Fibroblast of the conjunctiva (primary cell): ENCODE results near the gene NMRK1.

Source experiments
- DNase-seq: peaks from one replicate; pipeline ENCODE4 v3.0.0-alpha.2; 2010; ENCODE audit warnings: low read depth

NMRK1 gene

DNA sequence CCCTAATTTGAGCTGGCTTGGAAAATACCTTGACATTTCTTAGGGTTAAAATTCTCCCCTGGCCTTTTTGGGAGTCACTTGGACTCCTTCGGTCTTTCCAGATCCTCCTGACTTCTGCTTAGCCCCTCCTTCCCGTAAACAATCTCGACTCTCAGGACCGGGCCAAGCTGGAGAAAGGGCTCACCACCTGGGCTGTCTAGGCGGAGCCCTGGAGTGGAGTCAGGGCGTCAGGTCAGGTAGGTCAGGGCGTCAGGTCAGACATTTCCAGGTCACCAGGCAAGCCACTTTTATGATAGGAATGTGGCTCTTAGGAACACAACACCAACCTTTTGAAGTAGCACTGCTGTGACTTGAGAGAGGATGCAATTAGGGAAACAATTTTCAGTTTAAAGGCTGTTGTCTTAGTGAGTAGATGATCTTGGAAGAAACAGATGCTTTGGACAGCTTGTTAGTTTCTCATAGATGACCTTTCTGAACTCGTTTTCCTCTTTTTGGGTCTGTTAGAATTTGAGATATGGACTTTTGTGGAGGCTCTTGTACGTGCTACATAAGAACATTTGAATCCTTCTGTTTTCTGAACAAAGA, 13.1 kb upstream of the NMRK1 start:
- no peak for DNase-seq

DNA sequence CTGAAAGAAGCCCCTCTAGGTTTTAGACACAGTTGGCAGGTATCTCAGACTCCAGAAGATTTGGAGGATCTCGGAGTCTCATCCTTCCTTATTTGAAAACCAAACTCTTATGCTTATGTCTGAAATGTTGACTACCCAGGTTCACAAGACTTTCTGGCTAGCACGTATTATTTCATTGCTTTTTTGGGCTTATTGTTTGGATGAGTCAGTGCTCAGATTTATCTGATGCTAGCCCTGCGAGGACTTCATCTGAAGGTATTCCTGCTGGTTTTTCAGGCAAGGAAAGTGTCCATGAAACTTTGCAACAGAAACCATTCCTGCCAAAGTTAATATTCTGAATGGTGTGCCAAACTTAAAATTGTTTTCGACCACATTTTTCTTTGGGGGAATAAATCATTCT, 8.8 kb upstream of the NMRK1 start:
- no peak for DNase-seq

DNA sequence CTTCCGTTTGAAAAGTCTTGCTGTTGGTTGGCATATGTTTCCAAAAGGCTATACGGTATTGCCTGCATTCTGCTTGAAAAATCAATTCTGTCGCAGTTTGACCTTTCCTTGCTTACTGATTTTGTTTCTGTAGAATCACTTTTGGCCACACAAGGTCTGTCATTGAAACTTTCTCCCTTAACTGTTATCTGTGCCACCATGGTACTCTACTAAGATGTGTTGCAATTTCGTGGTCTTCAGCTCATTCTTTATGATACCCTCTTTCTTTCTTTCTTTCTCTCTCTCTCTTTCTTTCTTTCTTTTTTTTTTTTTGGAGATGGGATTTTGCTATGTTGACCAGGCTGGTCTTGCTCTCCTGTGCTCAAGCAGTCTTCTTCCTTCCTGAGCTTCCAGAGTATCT, 4.8 kb upstream of the NMRK1 start:
- DNase-seq: no peak

DNA sequence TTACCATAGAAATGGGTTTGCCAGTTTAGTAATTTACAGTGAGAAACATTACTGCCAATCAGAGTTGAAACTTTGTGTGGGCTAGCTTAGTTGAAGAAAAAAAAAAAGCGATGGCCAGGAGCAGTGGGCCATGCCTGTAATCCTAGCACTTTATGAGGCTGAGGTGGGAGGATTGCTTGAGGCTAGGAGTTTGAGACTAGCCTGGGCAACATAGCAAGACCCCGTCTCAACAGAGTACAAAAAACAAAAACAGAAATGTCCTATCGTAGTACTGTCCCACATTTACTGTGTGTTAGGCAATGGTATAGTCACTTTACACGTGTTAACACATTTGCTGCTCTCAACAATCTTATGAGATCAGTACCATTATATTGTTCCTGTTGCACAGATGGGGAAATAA, 2.6 kb upstream of the NMRK1 start:
- no peak for DNase-seq

DNA sequence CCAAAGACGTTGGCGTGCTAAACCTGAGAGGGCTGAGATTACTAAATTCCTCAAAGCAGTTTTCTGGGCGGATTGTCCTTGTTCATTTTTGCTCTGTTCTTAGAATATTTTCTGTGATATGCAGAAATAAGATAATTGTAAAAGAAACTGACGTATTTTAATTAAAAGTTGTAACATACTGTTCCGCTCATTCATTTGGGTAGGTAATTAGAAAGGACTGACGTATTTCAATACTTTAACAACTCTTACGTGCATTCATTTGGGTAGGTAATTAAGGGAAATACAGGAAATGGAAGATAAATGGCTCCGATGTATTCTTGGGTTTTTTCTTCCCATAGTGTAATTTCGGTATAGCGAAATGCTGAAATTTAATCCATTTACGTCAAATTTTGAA, 1.4 kb upstream of the NMRK1 start:
- DNase-seq: no peak

DNA sequence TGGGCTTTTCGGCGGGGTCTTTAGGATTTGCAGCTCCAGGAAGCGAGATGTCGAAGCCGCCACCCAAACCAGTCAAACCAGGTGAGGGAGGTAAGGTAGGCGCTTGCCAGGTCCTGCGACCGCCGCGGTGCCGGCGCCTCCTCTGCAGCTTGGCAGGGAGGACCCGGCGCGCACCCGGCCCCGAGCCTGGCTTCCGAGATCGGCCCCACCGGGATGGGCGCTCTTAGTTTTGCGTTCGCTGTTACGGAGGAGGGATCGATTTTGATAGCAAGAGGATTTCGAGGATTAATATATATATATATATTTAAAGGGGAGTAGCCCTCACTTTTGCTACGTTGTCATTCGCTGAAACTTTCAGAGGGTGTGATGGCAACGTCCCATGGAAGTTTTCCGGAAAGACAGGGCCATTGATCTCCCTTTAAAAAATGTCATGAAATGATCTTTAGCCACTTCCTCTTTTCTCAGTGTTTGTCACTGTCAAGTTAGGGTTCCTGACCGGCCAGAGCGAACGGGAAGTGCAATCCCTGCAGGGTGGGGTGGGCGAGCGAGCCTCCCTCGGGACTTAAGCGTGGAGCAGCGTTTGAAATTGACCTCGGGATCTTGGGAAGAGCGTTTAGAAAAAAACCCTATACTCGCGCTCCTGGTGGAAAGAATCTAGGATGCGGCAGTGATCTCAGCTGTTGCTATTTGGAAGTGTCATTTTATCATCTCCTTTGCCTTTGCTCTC, 854 bp upstream of the NMRK1 start:
- DNase-seq: no peak

DNA sequence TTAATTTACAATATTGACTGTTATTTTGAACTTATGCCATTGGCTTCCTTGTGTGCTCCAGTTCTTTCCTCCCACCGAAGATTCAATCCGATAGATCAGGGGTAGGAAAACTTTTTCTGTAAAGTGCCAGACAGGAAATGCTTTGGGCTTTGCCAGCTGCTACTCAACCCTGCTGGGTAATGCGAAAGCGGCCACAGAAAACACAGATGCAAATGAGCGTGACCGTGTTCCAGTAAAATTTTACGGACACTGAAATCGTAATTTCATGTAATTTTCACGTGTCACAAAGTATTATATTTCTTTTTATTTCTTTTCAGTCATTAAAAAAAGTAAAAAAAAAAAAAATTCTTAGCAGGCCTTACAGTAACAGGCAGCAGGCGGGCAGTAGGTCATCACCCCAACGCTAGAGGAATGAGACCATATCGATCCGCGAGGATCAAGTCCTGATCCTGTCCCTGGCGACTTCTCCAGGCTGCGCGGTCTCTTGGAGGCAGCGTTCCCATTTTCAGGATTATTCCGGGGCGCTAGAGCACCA, 599 bp downstream of the NMRK1 start:
- no peak for DNase-seq

DNA sequence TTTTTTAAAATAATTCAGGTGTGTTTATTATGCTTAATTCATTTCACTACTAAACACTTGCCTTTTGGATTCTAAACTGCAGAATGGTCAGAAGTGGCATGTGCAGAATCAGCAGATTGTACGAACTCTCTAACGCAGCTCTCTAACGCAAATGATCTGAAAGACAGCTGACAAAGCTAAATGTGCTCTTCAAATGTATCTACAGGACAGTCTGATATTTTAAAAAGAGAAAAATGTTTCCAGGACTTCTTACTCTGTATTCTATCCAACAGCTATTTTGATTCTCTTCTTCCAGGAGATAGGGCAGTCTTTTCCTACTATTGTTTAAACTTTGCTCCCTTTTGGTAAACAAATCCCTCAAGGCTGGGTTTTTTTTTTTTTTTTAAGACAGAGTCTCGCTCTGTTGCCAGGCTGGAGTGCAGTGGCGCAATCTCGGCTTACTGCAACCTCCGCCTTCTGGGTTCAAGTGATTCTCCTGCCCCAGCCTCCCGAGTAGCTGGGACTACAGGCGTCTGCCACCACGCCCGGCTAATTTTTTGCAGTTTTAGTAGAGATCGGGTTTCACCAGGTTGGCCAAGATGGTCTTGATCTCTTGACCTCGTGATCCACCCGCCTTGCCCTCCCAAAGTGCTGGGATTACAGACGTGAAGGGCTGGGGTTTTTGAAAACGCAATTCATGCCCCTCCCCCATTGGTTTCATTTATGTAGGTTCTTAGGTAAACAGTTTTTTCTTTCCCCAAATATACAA, 1.2 kb downstream of the NMRK1 start:
- no peak for DNase-seq

DNA sequence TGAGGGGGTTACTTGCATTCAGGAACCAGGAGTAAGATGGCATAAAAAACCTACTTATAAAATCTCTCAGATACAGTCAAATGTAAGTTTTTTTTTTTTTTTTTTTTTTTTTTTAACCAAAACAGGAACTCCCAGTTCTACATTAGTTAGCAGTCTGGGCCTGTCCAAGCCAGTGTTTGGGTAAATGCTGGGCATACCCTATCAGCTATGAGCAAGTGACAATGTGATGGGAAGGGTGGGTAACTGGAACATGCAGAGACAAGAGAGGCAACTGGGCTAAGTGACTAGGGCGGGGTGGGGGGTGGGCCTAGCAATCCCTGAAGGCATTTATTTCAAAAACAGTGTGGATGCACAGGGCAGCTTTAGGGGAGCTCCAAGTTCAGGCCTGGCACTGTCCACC, 2.3 kb downstream of the NMRK1 start:
- no peak for DNase-seq

DNA sequence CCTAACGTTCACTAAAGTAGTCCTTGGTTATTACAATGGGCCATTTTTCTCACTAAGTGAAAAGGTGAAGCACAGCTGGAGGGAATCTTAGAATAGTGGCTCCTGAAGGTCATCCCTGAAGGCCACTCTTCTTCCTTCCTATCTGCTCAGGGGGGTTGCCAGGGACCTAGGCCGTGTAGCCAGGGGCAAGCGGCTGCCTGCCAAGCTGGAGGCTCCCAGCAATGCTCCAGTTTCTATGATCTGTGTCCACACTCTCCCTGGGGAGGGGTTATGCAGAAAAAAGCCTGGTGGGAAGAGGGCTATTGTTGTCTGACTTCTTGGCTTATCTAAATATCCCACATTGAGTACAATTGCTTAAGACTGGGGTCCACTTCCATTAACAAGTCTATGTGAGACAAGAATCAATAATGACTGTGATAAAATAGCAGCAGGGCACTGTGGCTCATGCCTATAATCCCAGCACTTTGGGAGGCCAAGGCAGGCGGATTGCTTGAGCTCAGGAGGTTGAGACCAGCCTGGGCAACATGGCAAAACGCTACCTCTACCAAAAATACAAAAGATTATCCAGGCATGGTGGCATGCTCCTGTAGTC, 3.8 kb downstream of the NMRK1 start:
- no peak for DNase-seq

DNA sequence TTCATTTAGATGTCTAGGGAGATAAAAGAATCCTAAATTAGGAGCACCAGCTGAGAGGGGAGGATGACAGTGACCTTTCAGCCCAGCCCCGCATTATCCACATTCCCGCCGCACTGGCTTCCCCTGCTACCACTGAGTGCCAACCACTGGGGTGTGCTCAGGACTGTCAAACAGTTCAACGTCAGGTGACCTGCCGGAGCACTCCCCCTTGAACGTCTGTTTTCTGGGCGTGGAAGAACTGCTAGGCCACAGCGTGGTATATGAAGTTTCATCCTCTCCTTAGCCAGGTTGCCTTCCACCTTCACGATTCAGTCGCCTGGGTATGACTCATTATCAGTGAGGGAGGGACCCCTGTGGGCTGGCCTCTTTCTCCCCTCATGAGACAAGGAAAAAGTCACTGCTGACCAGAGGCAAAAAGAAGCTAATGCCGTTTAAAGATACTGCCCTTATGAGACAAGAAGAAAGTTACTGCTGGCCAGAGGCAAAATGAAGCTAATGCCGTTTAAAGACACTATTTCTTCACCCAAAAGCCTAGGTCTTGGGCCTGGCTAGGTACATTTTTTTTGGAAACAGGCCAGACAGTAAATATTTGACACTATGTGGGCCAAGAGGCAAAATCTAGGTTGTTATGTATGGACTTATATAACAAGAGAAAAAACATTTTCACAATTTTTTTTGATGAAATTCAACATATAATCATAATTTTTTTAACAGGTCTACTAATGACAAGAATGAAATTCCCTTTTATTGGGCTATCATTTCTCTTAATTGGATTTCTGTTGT, 4.6 kb downstream of the NMRK1 start:
- DNase-seq: no peak

DNA sequence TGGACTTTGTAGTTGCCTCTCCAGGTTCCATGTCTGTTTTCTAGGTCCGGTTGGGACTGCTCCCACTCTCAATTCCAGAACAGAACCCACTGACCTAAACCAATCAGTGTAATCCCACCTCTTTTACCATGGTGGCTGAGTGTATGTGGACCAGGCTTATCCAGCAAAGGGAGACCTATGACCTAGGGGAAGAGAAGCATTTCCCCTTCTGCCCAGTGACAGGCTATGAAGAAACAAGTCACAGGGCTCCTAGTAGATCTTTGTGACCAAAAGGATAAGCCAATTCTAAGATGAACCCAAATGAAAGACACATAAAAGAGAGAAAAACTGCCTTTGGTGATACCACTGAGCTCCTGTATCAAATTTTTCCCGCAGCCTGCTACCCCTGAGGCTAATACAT, 6.3 kb downstream of the NMRK1 start:
- no peak for DNase-seq

DNA sequence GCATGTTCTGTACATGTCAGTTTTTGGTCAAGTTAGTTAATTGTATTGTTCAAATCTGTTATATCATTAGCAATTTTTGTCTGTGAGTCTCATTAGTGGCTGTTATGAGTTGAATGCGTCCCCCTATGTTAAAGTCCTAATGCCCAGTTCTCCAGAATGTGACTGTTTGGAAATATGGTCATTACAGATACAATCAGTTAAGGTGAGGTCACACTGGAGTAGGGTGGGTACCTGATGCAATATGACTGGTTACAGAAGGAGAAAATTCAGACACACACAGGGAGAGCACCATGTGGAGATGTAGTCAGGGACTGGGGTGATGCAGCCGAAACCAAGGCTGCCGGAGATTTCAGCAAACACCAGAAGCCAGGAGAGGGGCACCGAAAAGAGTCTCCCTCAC, 15.1 kb downstream of the NMRK1 start:
- no peak for DNase-seq

DNA sequence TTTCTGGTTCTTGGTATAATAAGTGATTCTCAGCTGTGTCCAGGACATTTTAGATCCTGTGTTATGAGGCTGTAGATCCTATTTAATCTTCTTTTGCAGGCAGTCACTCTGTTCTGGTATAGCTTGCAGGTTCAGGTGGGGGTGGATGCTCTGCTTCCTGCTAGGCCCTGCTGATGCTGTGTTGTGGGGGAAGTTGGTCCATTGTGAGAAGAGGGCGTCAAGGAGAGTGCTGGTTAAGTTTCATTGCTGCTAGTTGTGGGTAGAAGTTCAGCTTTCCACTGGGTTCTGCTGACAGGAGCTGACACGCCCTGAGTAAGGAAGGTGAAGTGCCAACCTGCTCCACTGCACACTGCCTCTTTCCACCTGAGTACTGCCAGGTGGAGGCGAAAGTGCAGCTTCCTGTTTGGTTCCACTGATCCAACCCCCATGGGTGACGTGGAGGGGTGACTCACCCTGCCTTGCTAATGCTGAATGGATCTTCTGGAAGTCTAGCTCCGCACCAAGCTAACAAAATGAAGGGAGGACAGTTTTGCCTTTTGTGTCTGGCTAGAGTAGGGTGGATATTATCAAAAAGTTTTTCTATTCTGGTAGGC, 16.3 kb downstream of the NMRK1 start:
- DNase-seq: no peak

DNA sequence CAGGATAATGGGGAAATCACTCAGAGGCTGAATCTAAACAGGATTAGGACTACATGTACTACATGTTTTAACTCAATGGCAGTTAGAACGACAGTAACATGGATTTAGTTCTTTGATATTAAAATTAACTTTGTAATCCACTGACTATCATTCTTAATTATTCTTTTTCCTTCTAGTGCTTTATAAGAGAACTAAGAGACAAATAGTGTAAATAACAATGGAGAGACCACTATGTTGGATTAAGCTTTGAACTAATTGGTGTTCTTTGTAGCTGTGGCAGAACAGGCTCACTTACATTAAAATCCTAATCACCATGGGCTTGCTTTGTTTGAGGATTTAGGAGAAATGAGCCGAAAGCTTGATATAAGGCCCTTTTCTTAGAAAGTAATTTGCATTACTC, 18.8 kb downstream of the NMRK1 start:
- DNase-seq: no peak

DNA sequence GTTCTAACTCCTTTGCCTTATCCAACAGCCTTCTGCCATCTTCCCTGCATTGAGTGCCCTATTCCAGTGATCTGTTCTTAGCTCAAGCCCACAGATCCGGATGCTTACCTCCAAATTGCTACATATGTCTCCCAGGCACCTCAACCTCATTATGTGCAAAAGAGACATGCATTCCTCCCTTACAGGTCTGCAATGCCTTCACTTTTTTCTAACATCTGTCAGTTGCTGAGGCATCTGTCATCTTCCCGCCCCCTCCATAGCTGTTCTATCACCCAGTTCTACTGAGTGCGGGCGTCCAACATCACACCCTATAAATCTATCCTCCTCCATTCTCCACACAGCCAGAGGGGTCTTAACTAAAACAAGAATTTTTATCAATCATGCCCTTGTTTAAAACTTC, 20.1 kb downstream of the NMRK1 start:
- no peak for DNase-seq

DNA sequence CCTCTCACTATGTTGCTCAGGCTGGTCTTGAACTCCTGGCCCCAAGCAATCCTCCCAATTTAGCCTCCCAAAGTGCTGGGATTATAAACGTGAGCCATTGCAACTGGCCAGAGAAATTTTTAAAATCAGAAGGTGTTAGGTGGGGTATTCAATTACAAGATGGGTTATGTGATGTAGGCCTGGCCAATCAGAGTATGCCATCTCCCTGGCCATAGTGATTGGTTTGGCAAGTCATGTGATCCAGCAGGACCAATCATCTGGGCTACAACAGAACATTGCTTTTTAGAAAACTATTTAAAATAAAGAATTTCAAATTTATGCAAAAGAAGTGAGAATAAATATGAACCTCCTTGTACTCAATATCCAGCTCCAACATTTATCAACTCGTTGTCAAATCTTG, 22.4 kb downstream of the NMRK1 start:
- DNase-seq: no peak

DNA sequence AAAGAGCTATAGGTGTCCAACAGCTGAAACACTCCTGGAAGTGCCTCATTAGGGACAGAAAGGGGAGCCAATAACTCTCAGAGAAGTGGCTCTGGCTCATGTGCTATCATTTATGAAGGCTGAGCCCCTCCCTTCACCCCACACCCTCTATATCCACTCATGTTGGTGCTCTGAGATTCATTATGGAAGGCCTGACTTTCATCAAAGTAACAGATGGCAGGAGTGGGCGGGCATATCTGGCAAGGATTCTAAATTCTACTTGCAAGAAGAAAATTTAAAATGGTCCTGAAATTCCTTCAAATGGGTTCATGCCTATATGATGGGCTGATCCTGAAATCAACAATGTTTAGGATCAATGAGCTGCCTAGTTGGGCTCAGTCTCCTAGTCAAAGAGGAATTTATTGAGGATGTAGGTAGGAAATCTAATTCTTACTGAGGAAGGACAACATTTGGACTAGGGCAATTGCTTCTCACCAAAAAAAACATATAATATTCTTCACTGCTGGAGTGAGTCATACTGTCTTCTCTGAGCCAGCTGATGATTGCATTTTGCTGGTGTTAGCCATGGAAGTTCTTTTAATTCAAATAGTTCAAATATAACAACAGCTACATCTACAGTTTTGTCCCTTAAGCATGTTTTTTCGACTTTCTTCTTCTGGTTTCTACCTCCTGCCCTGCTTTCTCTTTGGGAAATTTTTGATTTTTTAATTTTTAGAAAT, 23.5 kb downstream of the NMRK1 start:
- DNase-seq: peak; percentile 42

DNA sequence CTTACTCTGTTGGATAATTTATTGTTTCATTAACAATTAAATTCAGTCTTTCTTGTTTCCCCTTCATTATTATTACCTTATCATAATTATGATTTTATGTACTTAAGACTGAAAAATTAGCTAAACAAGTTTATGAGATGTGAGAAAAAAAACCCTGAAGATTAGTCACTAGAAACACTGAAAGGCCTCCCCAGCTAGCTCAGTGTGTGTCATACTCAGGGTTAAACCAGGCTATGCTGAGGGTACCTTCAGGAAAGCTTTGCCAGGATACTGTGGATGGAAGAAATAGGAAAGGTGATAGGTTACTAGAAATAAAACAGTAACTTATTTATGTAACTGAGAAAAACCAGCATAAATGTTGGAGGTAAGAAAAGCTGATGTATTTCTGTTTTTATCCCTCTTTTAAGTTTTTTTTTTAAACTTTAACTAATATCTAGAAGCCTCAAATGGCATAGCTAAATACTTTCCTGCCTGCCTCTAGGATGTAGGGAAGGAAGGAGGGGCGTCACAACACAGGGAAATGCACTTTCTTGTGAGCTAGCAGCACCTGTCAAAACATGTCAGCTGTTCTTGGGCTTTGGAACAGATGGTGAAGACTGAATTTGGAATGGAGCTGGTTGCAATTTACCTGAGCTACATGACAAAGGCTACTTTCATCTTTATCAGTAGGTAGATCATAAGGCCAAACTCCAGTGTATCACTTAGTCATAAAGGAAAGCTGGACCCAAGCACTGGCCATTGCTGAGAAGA, 24.2 kb downstream of the NMRK1 start:
- no peak for DNase-seq

DNA sequence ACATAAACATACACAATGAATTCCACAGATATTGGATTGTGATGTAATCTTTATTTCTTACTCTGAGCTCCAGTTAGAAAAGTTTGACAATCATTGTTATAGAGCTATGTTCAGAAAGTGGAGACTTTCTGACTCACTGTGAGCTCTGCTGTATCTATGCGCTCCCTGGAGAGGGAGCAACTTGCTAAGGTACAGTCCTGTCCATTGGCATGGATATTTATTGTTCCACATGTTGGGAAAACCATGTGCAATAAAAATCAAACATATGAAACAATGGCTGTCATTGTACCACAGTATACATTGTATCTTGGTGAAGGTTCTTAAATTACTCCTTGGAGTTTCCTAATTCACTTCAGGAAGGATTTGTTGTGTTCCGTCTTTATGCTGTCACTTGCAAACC, 26.8 kb downstream of the NMRK1 start:
- DNase-seq: no peak
